GM19468 (cell line): ENCODE measurements around the gene TCOF1.

ENCODE experiments used
- ATAC-seq: cut with Tn5 transposase; IDR thresholded peaks from one replicate; pipeline ENCODE4 v1.9.1; 2021; ENCODE audit warnings: mild to moderate bottlenecking, moderate library complexity, moderate number of reproducible peaks; ENCODE audit not compliant: unreplicated experiment; ENCODE audit errors: extremely low read depth

Gene TCOF1

DNA sequence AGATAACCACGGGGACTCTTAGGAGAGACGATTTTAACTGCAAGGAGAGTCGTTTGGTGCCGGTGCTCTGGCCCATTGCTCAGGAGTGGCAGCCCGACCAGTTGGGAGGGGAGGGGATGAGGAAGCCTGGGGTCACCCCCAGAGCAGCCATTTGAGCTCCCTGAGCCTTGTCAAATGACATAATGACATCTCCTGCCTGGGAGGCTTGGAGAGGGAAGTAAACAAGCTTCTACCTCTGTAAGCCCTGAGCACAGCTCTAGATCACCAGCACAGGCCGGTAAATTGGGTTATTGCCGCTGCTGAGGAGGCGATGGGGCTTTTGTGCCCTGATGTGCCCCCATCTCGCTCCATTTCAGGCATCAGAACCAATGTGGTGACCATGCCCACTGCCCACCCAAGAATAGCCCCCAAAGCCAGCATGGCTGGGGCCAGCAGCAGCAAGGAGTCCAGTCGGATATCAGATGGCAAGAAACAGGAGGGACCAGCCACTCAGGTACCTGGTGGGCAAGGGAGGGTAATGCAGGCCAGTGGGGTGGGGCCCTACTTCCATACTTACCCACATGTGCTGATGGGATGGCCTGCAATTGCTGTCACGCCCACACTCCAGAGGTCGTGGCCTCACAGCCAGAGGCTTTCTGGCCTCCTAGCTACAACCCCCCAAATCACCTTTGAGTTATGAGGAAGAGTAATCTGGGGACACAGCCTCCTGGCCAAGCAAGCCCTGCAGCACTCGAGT, 32.2 kb downstream of the TCOF1 start:
- no peak for ATAC-seq

DNA sequence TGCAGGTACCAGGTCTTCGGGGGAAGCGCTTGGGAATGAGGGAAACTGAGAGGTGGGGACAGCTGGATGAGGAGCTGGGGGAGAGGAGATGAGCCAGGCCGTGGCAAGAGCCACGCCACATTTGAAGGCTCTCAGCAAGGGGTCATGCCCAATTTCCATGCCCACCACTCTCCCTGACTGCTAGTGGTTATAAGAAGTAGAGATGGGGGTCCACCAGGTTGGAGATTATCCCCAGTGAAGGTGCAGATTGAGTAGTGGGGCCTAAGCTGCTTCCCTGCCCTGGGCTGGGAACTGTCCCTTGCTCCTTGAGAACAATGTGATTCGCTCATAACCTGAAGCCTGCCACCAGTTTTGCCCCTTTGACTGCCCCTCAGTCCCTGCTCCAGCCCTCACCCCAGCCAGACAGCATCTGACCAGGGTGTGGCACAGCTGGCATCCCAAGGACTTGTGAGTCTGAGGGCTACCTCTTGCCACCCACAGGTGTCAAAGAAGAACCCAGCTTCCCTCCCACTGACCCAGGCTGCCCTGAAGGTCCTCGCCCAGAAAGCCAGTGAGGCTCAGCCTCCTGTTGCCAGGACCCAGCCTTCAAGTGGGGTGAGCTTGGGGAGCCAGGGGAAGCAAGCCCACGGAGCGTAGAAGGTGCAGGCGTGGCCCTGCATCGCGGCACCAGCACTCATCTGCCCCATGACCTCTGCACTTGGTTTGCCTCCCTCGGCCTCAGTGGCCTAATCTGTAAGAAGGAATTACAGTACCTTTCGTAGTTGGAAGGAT, 33.8 kb downstream of the TCOF1 start:
- ATAC-seq: no peak

DNA sequence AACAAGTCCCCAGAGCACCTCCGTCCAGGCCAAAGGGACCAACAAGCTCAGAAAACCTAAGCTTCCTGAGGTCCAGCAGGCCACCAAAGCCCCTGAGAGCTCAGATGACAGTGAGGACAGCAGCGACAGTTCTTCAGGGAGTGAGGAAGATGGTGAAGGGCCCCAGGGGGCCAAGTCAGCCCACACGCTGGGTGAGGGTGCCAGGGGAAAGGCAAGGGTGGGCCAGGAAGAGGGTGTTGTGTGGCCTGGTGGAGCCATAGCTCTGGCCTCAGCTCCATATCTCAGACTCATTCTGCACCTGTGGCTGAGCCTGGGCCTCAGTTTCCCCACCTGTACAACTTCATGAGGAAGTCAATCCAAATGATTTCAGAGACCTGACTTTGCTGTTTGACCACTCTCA, 34.5 kb downstream of the TCOF1 start:
- ATAC-seq: no peak

DNA sequence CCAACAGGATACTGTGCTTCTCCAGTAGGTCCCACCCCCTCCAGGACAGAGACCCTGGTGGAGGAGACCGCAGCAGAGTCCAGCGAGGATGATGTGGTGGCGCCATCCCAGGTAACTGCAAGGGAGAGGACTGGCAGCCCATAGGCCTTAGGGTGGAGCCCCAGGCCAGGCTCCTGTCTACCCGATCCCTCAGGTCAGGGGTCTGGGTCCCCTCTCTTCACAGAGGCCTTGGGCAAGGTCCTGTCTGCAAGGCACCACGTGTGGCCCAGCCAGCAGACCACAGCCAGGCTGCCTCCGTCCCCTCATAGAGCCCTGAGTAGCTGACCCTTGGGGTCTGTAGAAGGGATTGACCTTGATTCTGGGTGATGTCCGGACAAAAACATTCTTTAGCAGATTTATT, 35.2 kb downstream of the TCOF1 start:
- ATAC-seq: no peak

DNA sequence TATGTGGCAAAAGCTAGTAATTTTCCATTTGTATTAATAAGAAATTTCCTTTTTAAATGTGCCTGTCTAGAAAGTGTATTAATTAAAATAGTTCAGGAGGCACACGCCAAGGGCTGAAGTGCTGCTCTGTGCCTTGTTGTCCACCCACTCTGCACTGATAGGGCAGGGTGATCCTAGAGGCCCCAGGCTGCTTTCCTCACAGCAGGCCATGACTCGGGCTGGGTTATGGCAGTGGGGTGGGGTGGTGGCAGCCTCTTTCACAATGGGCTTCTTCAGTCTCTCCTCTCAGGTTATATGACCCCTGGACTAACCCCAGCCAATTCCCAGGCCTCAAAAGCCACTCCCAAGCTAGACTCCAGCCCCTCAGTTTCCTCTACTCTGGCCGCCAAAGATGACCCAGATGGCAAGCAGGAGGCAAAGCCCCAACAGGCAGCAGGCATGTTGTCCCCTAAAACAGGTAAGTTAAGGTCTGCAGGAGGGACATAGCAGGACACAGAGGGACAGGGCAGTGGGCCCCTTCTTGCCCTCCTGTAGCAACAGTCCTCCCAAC, 35.7 kb downstream of the TCOF1 start:
- no peak for ATAC-seq

DNA sequence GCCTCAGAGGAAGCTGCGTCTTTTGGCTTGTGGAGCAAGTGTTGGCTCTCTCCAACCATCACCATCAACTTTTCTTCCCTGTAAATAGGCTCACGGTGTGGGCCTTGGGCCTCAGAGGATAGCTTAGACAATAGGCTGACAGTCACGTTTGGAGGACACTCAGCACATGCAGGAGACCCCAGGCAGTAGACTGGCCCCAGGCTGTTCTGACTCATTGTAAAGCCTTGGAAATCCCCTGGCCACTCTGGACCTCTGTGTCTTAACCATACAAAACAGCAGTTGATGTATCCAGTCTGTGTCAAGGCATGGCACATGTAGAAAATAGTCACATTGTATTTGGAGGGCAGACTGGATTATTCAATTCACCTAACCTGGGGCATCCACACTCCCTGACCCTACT, 36.6 kb downstream of the TCOF1 start:
- ATAC-seq: no peak

DNA sequence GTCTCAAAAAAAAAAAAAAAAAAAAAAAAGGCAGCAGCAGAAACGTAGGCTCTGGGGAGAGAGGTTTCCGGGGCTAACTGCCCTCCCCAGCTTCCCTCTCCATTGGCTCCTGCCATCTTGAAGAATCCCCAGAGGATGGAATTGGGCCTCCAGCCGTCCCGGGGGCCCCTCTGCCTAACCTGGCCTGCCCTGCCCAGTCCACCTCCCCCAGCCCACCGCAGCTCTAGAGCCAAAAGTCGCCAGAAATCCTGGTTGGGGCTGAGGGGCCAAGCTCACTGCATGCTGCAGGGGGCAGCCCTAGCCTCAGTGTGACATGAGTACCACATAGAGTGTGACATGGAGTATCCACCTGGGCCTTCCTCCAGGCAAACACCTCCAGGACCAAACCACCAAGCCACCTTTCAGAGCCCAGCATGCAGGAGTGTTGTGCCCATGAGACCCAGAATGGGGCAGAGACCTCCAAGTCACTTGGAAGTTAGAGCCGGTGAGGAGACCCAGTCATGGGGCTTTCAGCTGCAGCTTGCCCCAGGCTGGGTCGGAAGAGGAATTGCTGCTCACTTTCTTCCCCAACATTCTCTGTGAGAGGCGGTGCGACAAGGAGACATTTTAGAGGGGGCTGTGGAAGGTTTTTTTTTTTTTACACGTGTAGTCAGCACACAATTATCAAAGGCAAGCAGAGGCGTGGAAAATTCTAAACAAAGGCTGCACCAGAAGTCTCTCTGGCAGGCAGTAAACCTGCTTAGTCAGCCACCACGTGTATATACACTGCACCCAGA, 37.6 kb downstream of the TCOF1 start:
- no peak for ATAC-seq

DNA sequence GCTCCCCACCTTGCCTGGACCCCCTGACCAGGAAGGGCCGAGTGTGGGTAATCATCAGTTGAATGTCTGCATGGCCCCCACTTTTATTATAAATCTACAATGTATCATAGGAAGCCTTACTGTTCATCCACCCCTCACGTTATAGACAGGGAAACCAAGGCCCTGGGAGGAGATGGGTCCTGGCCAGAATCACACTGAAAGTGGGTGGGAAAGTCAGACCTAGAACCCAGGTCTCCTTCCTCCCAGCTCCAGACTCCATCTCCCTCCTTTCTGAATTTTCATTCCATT, 38.1 kb downstream of the TCOF1 start:
- ATAC-seq: no peak

DNA sequence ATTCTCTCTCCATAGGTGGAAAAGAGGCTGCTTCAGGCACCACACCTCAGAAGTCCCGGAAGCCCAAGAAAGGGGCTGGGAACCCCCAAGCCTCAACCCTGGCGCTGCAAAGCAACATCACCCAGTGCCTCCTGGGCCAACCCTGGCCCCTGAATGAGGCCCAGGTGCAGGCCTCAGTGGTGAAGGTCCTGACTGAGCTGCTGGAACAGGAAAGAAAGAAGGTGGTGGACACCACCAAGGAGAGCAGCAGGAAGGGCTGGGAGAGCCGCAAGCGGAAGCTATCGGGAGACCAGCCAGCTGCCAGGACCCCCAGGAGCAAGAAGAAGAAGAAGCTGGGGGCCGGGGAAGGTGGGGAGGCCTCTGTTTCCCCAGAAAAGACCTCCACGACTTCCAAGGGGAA, 38.8 kb downstream of the TCOF1 start:
- no peak for ATAC-seq

DNA sequence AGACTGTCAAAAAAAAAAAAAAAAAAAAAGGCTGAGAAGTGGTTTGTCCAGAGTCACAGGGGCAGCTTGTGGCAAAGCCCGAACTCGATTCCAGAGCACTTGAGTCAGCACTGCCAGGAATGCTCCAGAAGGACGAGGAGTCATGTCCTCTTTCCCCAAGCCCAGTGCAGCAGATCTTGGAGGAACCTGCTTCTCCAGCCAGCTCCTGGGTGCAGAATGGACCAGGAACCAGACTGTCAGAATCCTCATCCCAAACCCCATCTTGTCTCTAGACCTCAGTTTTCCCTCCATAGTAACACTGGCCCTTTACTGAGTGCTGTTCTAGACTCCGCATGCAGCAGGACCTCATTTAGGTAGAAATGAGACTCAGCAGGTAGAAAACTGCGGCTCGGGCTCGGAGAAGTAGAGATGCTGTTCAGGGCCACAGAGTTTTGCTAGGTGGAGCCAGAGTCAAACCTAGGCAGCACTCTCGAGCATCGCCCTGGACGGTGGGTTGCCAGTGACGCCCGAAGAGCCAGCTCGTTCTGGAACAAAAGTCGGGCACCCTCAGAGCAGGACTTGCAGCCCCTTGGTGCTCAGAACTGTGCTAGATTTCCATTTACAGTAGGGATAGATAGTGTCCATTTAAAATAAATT, 39.8 kb downstream of the TCOF1 start:
- ATAC-seq: no peak

DNA sequence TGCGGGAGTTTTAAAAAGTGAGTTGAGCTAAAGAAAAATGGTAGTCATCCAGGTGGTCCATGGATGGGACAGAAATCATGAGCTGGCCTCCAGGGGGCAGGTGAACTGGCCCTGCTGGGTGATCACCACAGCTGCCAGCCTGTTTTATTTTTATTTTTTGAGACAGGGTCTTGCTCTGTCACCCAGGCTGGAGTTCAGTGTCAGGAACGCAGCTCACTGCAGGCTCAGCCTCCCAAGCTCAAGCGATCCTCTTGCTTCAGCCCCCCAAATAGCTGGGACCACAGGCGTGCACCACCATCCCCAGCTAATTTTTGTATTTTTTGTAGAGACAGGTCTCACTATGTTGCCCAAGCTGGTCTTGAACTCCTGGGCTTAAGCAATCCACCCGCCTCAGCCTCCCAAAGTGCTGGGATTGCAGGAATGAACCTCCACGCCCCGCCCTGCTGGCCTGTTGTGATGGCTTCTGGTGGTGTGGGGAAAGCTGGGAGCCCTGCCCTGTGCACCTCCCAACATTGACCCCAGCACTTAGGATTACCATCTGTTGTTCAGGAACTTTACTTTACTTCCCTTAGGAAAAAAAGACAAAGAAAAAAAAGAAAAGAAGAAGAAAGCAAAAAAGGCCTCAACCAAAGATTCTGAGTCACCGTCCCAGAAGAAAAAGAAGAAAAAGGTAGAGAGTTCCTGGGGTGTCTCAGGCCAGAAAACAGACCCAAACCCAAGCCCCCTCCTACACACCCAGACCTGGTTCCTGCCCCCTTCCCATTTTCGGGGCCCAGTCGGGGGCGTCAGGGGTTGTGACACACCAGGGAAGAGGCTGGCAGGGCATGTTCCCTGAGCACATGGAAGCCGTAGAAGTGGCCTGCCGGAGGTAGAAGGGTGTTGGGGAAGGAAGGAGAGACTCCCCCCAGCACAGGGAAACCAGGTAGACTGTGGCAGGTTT, 40.6 kb downstream of the TCOF1 start:
- no peak for ATAC-seq

DNA sequence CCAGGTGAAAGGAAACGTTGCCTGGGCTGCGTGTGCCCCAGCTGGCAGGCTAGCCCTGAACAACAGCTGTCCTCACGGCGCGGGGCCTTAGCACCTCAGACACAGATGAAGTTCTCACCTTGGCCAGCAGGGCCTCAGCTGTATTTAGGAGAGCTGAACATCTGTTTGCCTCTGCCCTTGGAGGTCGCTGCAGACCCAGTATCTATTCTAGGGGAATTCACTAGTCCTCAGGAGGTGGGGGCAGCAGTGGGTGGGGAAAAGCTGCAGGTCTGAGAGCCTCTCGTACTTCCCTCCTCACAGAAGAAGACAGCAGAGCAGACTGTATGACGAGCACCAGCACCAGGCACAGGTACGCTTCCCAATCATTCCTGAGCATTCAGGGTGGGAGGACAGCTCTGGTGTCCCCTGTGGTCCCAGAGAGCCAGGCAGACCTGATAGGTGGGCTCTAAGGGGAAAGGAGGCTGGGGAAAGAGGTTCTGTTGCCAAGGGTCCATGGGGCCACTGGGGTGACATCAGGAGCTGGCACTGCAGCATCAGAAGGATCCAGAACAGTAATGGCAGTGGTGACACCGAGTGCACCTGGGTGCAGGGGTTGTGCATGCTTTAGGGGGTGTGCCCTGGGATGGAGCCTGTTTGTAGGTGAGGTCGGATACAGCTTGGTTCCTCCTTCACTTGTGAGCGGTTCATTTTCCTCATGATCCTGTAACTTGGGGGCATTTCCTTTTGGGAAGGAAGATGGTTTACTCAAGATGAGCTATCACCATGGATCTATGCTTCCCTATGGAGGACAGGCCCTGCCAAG, 41.4 kb downstream of the TCOF1 start:
- ATAC-seq: no peak

DNA sequence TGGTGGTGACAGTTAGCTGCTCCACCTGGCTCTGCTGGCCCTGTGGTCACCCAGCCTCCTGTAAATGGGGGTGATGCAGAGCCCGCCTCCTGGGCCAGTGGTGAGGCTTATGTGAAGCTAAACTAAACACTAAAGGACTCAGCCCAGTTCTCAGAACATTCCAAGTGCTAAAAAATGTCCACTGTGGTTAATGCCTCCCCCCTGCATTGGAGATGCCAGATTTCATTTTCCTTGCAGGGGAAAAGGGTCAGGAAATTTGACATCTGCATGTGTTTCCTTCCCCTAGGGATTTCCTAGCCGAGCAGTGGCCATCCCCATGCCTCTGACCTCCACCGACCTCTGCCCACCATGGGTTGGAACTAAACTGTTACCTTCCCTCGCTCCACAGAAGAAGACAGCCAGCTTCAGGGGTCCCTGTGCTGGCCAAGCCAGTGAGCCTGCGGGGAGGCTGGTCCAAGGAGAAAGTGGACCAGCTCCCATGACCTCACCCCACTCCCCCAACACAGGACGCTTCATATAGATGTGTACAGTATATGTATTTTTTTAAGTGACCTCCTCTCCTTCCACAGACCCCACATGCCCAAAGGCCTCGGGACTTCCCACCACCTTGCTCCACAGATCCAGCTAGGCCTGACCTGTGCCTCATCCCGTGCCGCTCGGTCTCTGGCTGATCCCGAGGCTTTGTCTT, 42.2 kb downstream of the TCOF1 start:
- no peak for ATAC-seq

DNA sequence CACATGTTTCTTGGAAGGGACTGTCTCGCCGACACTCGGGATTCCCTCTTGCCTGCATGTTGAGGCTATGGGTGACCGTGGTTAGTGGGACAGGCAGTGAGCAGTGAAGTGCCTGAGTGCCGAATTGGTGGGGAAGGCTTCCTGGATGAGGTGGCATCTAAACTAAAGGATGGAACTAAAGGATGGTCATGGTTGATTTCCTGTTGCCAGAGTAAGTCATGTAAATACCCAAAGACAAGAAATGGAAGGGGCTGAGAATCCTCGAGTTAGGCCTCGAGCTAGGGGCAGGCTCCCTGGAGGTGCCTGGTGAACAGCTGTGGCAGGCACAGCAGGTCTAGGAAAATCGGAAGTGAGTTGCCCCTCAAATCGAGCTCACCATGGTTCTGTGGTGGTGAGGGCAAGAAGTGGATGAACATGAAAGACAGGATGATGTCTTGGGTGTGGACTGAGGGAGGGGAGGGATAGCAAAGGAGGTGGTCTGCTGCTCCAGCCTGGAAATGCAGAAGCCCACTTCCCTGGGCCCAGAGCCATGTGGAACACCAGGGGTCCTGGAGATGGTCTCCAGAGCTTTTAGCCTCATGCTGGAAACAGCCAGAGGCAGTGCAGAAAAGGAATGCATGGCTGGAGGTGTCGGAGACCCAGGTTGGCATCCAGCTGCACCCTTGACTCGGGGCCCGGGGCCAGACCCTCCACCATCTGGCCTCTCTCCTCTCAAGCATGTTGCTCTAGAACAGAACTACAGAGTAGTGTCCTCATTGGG, 43.0 kb downstream of the TCOF1 start:
- no peak for ATAC-seq

DNA sequence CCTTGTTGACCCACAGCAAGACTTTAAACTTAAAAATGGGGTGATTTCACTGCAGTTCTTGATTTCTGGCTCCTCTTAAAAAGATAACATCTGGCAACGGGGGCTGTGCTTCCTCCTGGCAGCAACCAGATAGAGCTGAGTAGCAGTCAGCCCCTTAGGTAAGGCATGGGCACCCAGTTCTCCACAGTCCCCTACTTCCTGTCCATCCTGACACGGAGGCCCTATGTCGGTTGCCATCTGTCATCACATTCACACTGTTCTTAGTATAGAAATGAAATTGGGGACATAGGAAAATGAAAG, 43.5 kb downstream of the TCOF1 start:
- ATAC-seq: no peak

DNA sequence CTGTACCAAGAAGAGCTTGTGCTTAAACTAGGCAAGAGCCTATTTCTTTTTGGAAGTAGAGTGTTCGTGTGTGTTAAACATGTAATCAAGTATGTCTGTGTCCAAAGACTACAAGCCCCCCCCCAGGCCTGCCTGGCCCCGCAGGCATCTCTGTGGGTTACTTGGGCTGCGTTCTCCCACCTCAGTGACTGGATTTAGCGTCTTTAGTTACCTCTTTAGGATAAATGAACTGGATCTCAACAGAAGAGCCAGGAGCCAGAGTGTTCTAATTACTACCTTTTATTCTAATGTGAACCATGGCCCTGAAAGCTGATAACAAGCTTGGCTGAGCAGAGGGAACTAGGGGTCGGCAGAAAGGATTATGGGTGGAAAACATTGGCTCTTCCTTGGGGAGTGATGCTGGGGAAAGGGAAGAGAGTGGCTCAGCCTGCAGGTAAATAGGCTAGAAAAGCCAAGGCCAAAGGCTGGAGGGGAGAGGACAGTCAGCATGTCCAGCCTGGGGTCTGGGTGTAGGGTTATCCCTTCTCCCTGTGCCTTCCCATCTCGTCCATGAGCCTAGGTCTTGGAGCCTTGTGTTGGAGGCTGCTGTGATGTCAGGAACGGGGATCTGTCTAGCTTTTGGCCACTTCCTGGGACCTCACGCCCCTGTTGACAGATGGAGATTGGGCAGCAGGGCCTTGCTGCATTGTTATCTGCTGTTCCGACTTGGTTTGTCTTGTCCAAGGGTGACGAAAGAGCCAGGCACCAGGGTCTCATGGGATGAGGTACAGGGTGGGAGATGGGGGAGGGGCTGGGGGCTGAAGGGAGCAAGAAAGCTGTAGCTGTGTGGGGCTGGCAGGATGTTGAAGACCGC, 44.1 kb downstream of the TCOF1 start:
- ATAC-seq: no peak
